Mesendoderm (in vitro differentiated cells): ENCODE results near the gene CSNK1D.

ENCODE experiments used
- DNase-seq: peaks from one replicate; pipeline ENCODE4 v3.0.0; 2013
- H2AK5ac ChIP-seq: 2 replicates; pipeline ENCODE4 v1.6.1; 2013; ENCODE audit warnings: low read length, inconsistent platforms
- H2BK120ac ChIP-seq: 2 replicates; pipeline ENCODE4 v1.6.1; 2013; ENCODE audit warnings: low read depth, mild to moderate bottlenecking, low read length, moderate library complexity, mixed read lengths
- H2BK15ac ChIP-seq: replicated peaks from 2 replicates; pipeline ENCODE4 v1.6.1; 2013; ENCODE audit warnings: low read depth, mild to moderate bottlenecking, moderate library complexity
- H2BK5ac ChIP-seq: 2 replicates; pipeline ENCODE4 v1.6.1; 2013; ENCODE audit warnings: low read length, inconsistent platforms
- H3K18ac ChIP-seq: 2 replicates; pipeline ENCODE4 v1.6.1; 2013; ENCODE audit warnings: mild to moderate bottlenecking, low read length, mixed read lengths
- H3K23ac ChIP-seq: one replicate; pipeline ENCODE4 v1.6.1; 2013; ENCODE audit warnings: low read length
- H3K27ac ChIP-seq: 2 replicates; pipeline ENCODE4 v1.5.1; 2013; ENCODE audit warnings: low read depth, mild to moderate bottlenecking, inconsistent platforms, low read length, moderate library complexity
- H3K27me3 ChIP-seq: 2 replicates; pipeline ENCODE4 v1.6.1; 2013; ENCODE audit warnings: low read length, control low read depth, mild to moderate bottlenecking, inconsistent platforms; ENCODE audit not compliant: insufficient read depth, poor library complexity
- H3K36me3 ChIP-seq: 2 replicates; pipeline ENCODE4 v1.6.1; 2013; ENCODE audit warnings: low read length, inconsistent platforms; ENCODE audit not compliant: control insufficient read depth, insufficient read depth
- H3K4ac ChIP-seq: one replicate; pipeline ENCODE4 v1.6.1; 2013; ENCODE audit warnings: low read depth, mild to moderate bottlenecking, low read length, moderate library complexity
- H3K4me1 ChIP-seq: 2 replicates; pipeline ENCODE4 v1.6.1; 2013; ENCODE audit warnings: low read depth, low read length, inconsistent platforms; ENCODE audit not compliant: control insufficient read depth
- H3K4me2 ChIP-seq: 2 replicates; pipeline ENCODE4 v1.6.1; 2013; ENCODE audit warnings: low read length
- H3K4me3 ChIP-seq: 2 replicates; pipeline ENCODE4 v1.5.1; 2013; ENCODE audit warnings: mild to moderate bottlenecking, low read length
- H3K56ac ChIP-seq: one replicate; pipeline ENCODE4 v1.6.1; 2013; ENCODE audit warnings: low read length
- H3K79me1 ChIP-seq: 2 replicates; pipeline ENCODE4 v1.6.1; 2013; ENCODE audit warnings: low read length, inconsistent platforms
- H3K79me2 ChIP-seq: 2 replicates; pipeline ENCODE4 v1.6.1; 2013; ENCODE audit warnings: mild to moderate bottlenecking, low read length; ENCODE audit not compliant: control insufficient read depth, insufficient read depth
- H3K9ac ChIP-seq: 2 replicates; pipeline ENCODE4 v1.6.1; 2013; ENCODE audit warnings: low read length, inconsistent platforms
- H4K5ac ChIP-seq: one replicate; pipeline ENCODE4 v1.6.1; 2013; ENCODE audit warnings: low read length
- H4K8ac ChIP-seq: one replicate; pipeline ENCODE4 v1.6.1; 2013; ENCODE audit warnings: low read depth, mild to moderate bottlenecking, control low read depth, low read length, moderate library complexity
- WGBS: extraction: QIAGEN DNeasy Blood & Tissue Kit; methylation state at CpG from one replicate; pipeline ENCODE4 v1.1.7; 2013; ENCODE audit warnings: low lambda C conversion rate, missing lambda C conversion rate; ENCODE audit not compliant: insufficient coverage; ENCODE audit errors: extremely low coverage; 5-methylcytosine and 5-hydroxymethylcytosine counted together

CSNK1D gene

GRCh38 chr17:82253179-82253544, 20.3 kb downstream of the CSNK1D start:
- H3K4me1 ChIP-seq: no peaks in the 10 kb centered on the region
- H3K27me3 ChIP-seq: no peaks in the 10 kb centered on the region
- no peak overlapping the region for H3K56ac ChIP-seq
- H4K5ac ChIP-seq: no peak overlapping the region
- peaks cover 33% of the 10 kb centered on the region for H3K79me1 ChIP-seq
- no peak overlapping the region for H3K27ac ChIP-seq
- H2BK15ac ChIP-seq: no peak overlapping the region
- no peak overlapping the region for H3K4ac ChIP-seq
- no peak overlapping the region for H3K18ac ChIP-seq
- H4K8ac ChIP-seq: no peak overlapping the region
- no CpG with 5 or more reads among the region's 12 CpGs for WGBS
- no peak overlapping the region for H3K4me2 ChIP-seq
- no peak for DNase-seq
- peaks cover 38% of the 10 kb centered on the region for H3K36me3 ChIP-seq
- no peak overlapping the region for H3K23ac ChIP-seq
- no peak overlapping the region for H2AK5ac ChIP-seq
- H3K9ac ChIP-seq: no peak overlapping the region
- H3K4me3 ChIP-seq: no peak overlapping the region
- peaks cover 16% of the 10 kb centered on the region for H3K79me2 ChIP-seq
- H2BK120ac ChIP-seq: no peak overlapping the region
- H2BK5ac ChIP-seq: no peak overlapping the region

- no peak for DNase-seq
- Histone ChIP-seq H3K4me3 (no peak overlapping the region), H3K9ac (no peak overlapping the region), H3K79me2 (peaks cover 14% of the 10 kb centered on the region), H3K4ac (no peak overlapping the region), H3K36me3 (peaks cover 38% of the 10 kb centered on the region), H2BK5ac (no peak overlapping the region), H3K18ac (no peak overlapping the region), H3K79me1 (peaks cover 30% of the 10 kb centered on the region), H3K27ac (no peak overlapping the region), H2BK15ac (no peak overlapping the region), H2BK120ac (no peak overlapping the region), H3K4me1 (no peaks in the 10 kb centered on the region), H3K56ac (no peak overlapping the region), H2AK5ac (no peak overlapping the region), H3K23ac (no peak overlapping the region), H3K4me2 (no peak overlapping the region), H4K5ac (no peak overlapping the region), H4K8ac (no peak overlapping the region), H3K27me3 (no peaks in the 10 kb centered on the region)
- no CpG with 5 or more reads among the region's 28 CpGs for WGBS
Observed at GRCh38 chr17:82252511-82253178, 20.9 kb downstream of the CSNK1D start.

GRCh38 chr17:82250868-82251500, 22.5 kb downstream of the CSNK1D start:
- Histone ChIP-seq H3K4me1 (no peaks in the 10 kb centered on the region), H2BK15ac (no peak overlapping the region), H3K27me3 (no peaks in the 10 kb centered on the region), H2BK120ac (no peak overlapping the region), H4K8ac (no peak overlapping the region), H3K4me2 (no peak overlapping the region), H4K5ac (no peak overlapping the region), H3K27ac (no peak overlapping the region), H3K56ac (no peak overlapping the region), H3K79me1 (peaks cover 28% of the 10 kb centered on the region), H2AK5ac (no peak overlapping the region), H3K36me3 (peaks cover 37% of the 10 kb centered on the region), H3K23ac (no peak overlapping the region), H3K9ac (no peak overlapping the region), H3K79me2 (peaks cover 6% of the 10 kb centered on the region), H3K4ac (no peak overlapping the region), H2BK5ac (no peak overlapping the region), H3K4me3 (no peak overlapping the region), H3K18ac (no peak overlapping the region)
- no peak for DNase-seq
- WGBS: no CpG with 5 or more reads among the region's 25 CpGs

DNA sequence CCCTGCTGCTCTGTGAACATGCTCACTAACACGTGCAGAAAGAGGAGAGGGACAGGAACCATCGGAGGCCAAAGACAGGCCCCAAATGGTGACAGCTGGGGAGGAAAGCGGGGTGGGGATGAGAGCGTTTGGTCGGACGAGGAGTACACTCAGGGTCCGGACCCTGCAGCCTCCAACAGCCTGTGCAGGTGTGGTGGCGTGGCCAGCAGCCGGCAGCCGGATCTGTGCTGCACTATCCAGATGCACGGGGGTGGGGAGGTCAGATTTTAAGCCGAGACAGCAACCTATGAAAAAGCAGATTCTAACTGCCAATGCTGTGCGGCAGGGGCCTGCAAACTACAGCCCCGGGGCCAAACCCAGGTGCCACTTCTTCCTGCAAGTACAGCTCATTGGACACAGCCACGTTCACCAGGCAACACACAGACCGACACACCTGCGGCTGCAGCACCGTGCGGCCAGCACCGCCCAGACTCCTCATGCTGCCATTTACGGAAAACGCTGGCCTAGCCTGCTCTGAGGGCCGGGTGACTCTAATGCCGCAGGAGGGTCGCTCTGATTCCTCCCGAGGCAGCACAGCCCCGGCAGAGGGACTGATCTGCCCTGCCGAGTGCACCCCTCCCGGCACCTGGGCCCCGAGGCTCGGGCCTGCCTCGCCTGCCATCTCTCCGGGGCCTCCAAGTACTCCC, 23.5 kb downstream of the CSNK1D start:
- Histone ChIP-seq H3K4me1 (no peaks in the 10 kb centered on the region), H3K4me2 (no peak overlapping the region), H3K36me3 (peaks cover 37% of the 10 kb centered on the region), H2AK5ac (no peak overlapping the region), H2BK120ac (no peak overlapping the region), H2BK5ac (no peak overlapping the region), H3K79me1 (peaks cover 23% of the 10 kb centered on the region), H3K4ac (no peak overlapping the region), H3K27me3 (no peaks in the 10 kb centered on the region), H3K27ac (no peak overlapping the region), H4K8ac (no peak overlapping the region), H3K18ac (no peak overlapping the region), H3K79me2 (peaks cover 6% of the 10 kb centered on the region), H3K4me3 (no peak overlapping the region), H3K56ac (no peak overlapping the region), H3K9ac (no peak overlapping the region), H2BK15ac (no peak overlapping the region), H4K5ac (no peak overlapping the region), H3K23ac (no peak overlapping the region)
- no CpG with 5 or more reads among the region's 33 CpGs for WGBS
- DNase-seq: no peak

DNA sequence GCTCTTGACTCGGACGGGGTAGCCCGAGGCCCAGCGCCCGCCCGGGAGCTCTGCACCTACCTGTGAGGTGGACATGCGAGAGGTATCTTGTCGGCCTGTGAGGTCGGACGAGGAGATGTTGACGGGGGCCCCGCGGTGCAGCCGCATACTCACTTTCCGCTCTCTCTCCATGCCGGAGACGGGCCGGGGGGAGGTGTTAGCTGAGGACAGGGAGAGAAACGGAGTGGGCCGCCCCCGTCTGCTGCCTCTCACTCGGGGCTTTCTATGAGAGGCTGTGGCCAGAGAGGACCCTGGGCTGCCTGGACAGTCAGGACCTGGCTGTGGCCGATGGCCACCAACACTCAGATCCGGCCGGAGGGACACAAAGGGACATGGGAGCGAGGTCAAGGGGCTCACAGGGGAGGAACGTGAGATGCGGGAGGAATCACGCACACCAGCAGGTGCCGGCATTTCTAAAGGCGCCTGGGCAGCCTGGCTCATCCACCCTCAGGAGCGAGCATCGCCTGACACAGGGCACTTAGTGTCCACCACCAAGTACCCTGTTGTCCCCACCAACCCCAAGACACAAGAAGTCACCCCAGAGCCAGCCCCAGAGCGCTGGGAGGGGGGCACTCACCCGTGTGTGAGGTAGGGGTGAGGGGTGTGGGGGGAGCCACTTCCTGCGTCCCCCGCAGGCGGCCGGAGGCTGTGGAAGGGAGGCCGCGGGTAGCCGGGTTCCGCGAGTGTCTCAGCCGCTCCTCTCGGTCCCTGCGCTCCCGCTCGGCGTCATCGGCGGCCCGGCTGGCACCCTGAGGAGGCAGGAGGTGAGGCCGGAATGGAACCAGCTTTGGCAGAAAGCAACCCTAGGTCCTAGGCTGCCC, 24.5 kb downstream of the CSNK1D start:
- H3K4me2 ChIP-seq: no peak overlapping the region
- H2BK120ac ChIP-seq: no peak overlapping the region
- WGBS: no CpG with 5 or more reads among the region's 54 CpGs
- no peak overlapping the region for H4K8ac ChIP-seq
- H4K5ac ChIP-seq: no peak overlapping the region
- DNase-seq: no peak
- H3K9ac ChIP-seq: no peak overlapping the region
- H3K36me3 ChIP-seq: peaks cover 40% of the 10 kb centered on the region
- H2BK15ac ChIP-seq: no peak overlapping the region
- no peak overlapping the region for H2AK5ac ChIP-seq
- H3K79me1 ChIP-seq: peaks cover 23% of the 10 kb centered on the region
- H3K18ac ChIP-seq: no peak overlapping the region
- H3K56ac ChIP-seq: no peak overlapping the region
- no peak overlapping the region for H3K4me3 ChIP-seq
- no peak overlapping the region for H3K23ac ChIP-seq
- no peak overlapping the region for H3K27ac ChIP-seq
- H3K4me1 ChIP-seq: no peaks in the 10 kb centered on the region
- H2BK5ac ChIP-seq: no peak overlapping the region
- peaks cover 6% of the 10 kb centered on the region for H3K79me2 ChIP-seq
- no peaks in the 10 kb centered on the region for H3K27me3 ChIP-seq
- H3K4ac ChIP-seq: no peak overlapping the region
